Tibial artery (tissue), 4 donors: ENCODE measurements around the gene COPA.

Source experiments
- DNase-seq, 2 donors: peaks; one replicate each; pipeline ENCODE4 v3.0.0-alpha.2; 2019
- H3K27ac ChIP-seq, 2 donors: fragments of 200-600 bp; sonication (generic) in 1 of 2; 1 replicate in 1 of 2; 2 replicates in 1 of 2; pipeline ENCODE4 v1.5.1; 2018 to 2019; ENCODE audit warnings: mild to moderate bottlenecking in 1 of 2
- H3K27me3 ChIP-seq, 2 donors: fragments of 200-600 bp; sonication (generic) in 1 of 2; one replicate each; pipeline versions ENCODE4 v1.5.1 to v1.6.0; 2016 to 2019
- H3K36me3 ChIP-seq, 3 donors: fragments of 200-600 bp; sonication (generic) in 2 of 3; one replicate each; pipeline ENCODE4 v1.5.1; 2016 to 2019; ENCODE audit warnings: mild to moderate bottlenecking in 2 of 3
- H3K4me1 ChIP-seq, 4 donors: fragments of 200-600 bp; sonication (generic) in 2 of 4; 1 replicate in 3 of 4; 2 replicates in 1 of 4; pipeline ENCODE4 v1.5.1; 2016 to 2019
- H3K4me3 ChIP-seq, 2 donors: fragments of 200-600 bp; sonication (generic) in 1 of 2; 1 replicate in 1 of 2; 2 replicates in 1 of 2; pipeline ENCODE4 v1.5.1; 2018 to 2019; ENCODE audit warnings: mild to moderate bottlenecking in 2 of 2
- H3K9me3 ChIP-seq, 3 donors: fragments of 200-600 bp; sonication (generic) in 1 of 3; one replicate each; pipeline ENCODE4 v1.5.1; 2016 to 2019
- intact Hi-C: fragments of 100-400 bp; cut with DNase I; formaldehyde crosslinking; loops from one replicate; pipeline ENCODE4 v1.15.0; 2023; ENCODE audit warnings: low total_unique reads
- TF ChIP-seq, protein P1 (sequence below), 2 experiments: fragments of 200-600 bp in 1 of 2; fragments of 450-650 bp in 1 of 2; IDR thresholded peaks; one replicate each; pipeline ENCODE4 v1.5.1; 2017 to 2019; ENCODE audit warnings: antibody characterized with exemption in 2 of 2, mild to moderate bottlenecking in 1 of 2, moderate library complexity in 1 of 2

COPA gene

GRCh38 chr1:160369087-160369486 is 26.0 kb upstream of the COPA start:
- DNase-seq, result no peak
- H3K36me3 ChIP-seq, result no peaks in the 10 kb centered on the region
- TF ChIP-seq, protein P1, sequence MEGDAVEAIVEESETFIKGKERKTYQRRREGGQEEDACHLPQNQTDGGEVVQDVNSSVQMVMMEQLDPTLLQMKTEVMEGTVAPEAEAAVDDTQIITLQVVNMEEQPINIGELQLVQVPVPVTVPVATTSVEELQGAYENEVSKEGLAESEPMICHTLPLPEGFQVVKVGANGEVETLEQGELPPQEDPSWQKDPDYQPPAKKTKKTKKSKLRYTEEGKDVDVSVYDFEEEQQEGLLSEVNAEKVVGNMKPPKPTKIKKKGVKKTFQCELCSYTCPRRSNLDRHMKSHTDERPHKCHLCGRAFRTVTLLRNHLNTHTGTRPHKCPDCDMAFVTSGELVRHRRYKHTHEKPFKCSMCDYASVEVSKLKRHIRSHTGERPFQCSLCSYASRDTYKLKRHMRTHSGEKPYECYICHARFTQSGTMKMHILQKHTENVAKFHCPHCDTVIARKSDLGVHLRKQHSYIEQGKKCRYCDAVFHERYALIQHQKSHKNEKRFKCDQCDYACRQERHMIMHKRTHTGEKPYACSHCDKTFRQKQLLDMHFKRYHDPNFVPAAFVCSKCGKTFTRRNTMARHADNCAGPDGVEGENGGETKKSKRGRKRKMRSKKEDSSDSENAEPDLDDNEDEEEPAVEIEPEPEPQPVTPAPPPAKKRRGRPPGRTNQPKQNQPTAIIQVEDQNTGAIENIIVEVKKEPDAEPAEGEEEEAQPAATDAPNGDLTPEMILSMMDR (IDR thresholded peaks at IDR 0.05), result no peak
- no peaks in the 10 kb centered on the region for H3K4me1 ChIP-seq
- H3K27me3 ChIP-seq, result peaks cover 0 to 33% of the 10 kb centered on the region in 2 donors
- H3K9me3 ChIP-seq, result no peaks in the 10 kb centered on the region
- no peak overlapping the region for H3K27ac ChIP-seq
- no peak overlapping the region for H3K4me3 ChIP-seq
- intact Hi-C loops, result no loop called here

DNA sequence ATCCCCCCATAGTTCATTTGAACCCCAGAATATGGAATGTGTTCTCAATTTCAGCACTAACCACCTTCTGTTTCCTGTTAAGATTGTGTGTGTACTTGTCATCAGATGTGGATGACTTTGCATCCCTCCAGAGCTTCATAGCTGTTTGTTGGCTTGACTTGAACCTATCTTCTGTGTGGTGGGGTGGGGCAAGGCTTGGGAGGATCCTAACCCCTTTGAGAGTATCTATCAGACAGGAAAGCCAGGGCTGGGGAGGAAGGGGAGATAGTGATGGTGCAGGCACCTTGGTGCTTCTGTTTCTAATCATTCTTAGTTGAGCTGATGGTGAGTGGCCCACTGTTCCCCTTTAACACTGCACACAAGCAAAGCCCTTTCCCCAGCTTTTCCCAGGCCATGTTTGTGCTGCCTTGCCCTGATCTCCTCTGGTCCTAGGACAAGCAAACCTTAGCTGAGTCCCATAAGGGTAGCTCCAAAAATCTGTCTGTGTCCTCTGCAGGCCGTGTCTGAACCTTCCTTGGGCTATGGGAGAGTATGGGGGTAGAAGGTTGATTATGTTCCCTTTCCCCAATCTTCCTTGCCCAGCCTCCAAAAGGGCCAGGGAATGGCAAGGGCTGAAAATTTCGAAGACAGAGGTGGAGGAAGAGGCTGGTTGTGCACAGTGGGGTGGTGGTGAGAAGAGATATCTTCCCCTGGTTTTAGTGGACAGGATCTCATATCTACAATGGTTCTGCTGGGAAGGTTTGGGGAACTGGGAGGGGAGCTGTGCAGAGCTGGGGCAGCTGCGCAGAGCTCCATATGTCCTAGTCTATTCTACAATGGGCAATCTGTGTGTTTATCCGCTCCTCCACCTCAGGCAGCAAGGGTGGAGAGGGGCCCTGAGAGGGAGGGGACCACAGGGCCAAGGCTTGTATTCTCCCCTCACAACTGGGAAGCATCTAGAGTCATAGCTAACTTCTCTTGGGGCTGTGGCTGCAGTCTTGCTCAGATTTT is 25.2 kb upstream of the COPA start:
- H3K27me3 ChIP-seq, result peaks cover 0 to 33% of the 10 kb centered on the region in 2 donors
- no peak overlapping the region for H3K27ac ChIP-seq
- TF ChIP-seq, protein P1 (IDR thresholded peaks at IDR 0.05), result no peak
- no peak overlapping the region for H3K4me3 ChIP-seq
- DNase-seq, result no peak
- H3K9me3 ChIP-seq, result no peaks in the 10 kb centered on the region
- H3K36me3 ChIP-seq, result no peaks in the 10 kb centered on the region
- intact Hi-C loops, result no loop called here
- no peaks in the 10 kb centered on the region for H3K4me1 ChIP-seq

- peaks cover 0 to 30% of the 10 kb centered on the region in 2 donors for H3K27me3 ChIP-seq
- no peaks in the 10 kb centered on the region for H3K36me3 ChIP-seq
- H3K9me3 ChIP-seq, result no peaks in the 10 kb centered on the region
- H3K4me1 ChIP-seq, result no peaks in the 10 kb centered on the region
- intact Hi-C loops, result no loop called here
- TF ChIP-seq, protein P1 (IDR thresholded peaks at IDR 0.05), result no peak
- H3K4me3 ChIP-seq, result no peak overlapping the region
- no peak for DNase-seq
- H3K27ac ChIP-seq, result no peak overlapping the region
Measured at GRCh38 chr1:160367516-160367900, 24.5 kb upstream of the COPA start.

GRCh38 chr1:160366731-160367515 is 23.9 kb upstream of the COPA start, which contains the start of gene NHLH1:
Gene NHLH1, plus strand, starts transcription at chr1:160367071. Its CDS starts 3,661 bp downstream, at chr1:160370732.
- no peaks in the 10 kb centered on the region for H3K36me3 ChIP-seq
- no peaks in the 10 kb centered on the region for H3K4me1 ChIP-seq
- TF ChIP-seq, protein P1 (IDR thresholded peaks at IDR 0.05), result no peak
- no peak within 1 kb of the TSS for H3K27ac ChIP-seq
- no peak within 1 kb of the TSS for H3K4me3 ChIP-seq
- H3K27me3 ChIP-seq, result peaks cover 0 to 24% of the 10 kb centered on the region in 2 donors
- intact Hi-C loops, result no loop called here
- DNase-seq, result no peak
- no peaks in the 10 kb centered on the region for H3K9me3 ChIP-seq

DNA sequence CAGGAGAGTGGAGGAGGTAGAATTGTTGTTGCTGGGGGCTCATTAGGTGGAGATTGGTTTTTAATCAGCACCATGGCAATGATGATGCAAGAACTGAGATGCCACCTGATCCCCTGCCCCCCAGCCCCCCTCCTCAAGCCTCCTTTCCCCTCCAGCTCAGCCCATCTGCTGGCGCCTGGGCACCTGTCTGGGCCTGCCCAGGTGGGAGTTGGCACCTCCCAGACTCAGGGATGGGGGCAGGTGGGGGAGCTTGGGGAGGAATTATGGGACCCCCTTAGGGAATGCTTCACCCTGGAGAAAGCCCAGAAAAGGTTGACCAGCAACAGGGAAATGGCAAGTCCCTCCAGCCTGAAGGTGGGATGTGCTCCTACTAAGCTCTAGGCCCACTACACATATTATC is 22.3 kb upstream of the COPA start:
- Histone ChIP-seq H3K36me3 (peaks cover 0 to 6% (median 0%) of the 10 kb centered on the region in 3 donors), H3K27me3 (peaks cover 0 to 8% of the 10 kb centered on the region in 2 donors), H3K9me3 (no peaks in the 10 kb centered on the region), H3K4me3 (no peak overlapping the region), H3K4me1 (no peaks in the 10 kb centered on the region), H3K27ac (no peak overlapping the region)
- intact Hi-C loops, result no loop called here
- TF ChIP-seq, protein P1 (IDR thresholded peaks at IDR 0.05), result no peak
- DNase-seq, result no peak
